ENCODE measurements around the gene CSTA. TPM values are rescaled to one million over a fixed set of nuclear protein-coding genes. Genes with fewer than 3 reads are reported as not detected.

Gene CSTA
- total and polyA plus RNA-seq, 2 of the 13 experiments (the other 11 are each of a cell fraction or from before 2014, with no cell fraction given), result 3.9 to 11.0 TPM

DNA sequence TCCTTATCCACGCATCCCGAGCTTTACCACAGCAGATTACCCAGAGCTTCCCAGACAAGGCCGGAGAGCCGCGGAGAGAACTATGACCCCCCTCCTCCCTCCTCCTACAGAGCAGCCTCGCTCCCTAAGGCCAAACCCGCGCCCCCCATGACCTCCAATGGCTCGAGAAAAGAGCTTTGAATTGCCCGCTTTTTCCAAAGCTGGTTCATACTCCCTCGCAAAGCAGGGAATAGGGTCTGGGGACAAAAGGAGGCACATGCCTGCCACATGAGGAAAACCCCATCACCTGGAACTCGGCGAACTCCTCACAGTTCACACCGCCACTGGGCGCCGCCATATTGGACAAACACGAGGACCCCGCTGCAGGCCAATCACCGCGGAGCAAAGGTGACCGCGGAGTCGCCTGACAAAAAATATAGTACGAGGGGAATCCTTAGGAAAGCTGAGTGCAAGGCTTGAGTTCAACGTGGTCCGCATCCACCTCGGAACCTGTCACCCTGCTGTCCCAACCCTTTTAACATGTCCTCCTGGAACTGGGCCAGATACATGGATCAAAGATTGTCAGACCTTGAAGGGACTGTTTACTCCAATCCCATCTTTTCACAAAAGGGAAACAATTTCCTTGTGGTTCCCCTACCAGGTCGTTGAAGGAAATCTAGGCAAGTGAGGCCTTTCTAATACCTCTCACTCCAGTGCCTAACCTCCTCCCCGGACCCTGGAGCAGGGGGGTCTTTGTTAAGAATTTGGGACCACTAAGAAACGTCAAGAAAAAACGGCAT lies 58.0 kb downstream of the CSTA start, which contains the start of gene MIX23 (continued):
- TF ChIP-seq GABPA (IDR thresholded peaks at IDR 0.05; ENCODE audit: low read depth, low read length) (no peak), GABPA (CRISPR knock-in tag; IDR thresholded peaks at IDR 0.05; ENCODE audit: low read depth) (peak; percentile 18), NFKB2 (CRISPR knock-in tag; IDR thresholded peaks at IDR 0.05; ENCODE audit: borderline replicate concordance) (peak; percentile 83; the same call in 1 of the 2 replicates), ZNF777 (CRISPR knock-in tag; IDR thresholded peaks at IDR 0.05) (no peak), RELA (CRISPR knock-in tag; IDR thresholded peaks at IDR 0.05) (0 out of 2 replicates have a peak, but pooled peaks have one; percentile 41), RXRA (CRISPR knock-in tag; IDR thresholded peaks at IDR 0.05) (peak; percentile 65), ZNF264 (CRISPR knock-in tag; IDR thresholded peaks at IDR 0.05) (no peak), AKAP8 (CRISPR knock-in tag; IDR thresholded peaks at IDR 0.05) (no peak), ZNF747 (CRISPR knock-in tag; IDR thresholded peaks at IDR 0.05; ENCODE audit: borderline replicate concordance) (peak; percentile 15; the same call in 1 of the 2 replicates), THAP11 (CRISPR knock-in tag; IDR thresholded peaks at IDR 0.05) (peak; percentile 68), ZNF891 (CRISPR knock-in tag; IDR thresholded peaks at IDR 0.05) (peak; percentile 87; the same call in 1 of the 2 replicates), JUN (CRISPR knock-in tag; IDR thresholded peaks at IDR 0.05) (no peak), EP300 (IDR thresholded peaks at IDR 0.05; ENCODE audit: low read depth in 2 of 2, low read length in 2 of 2) (peak in 1 of 2 experiments; percentile 27; a peak in 2 of 4 replicates), EP300 (CRISPR knock-in tag; IDR thresholded peaks at IDR 0.05; ENCODE audit: borderline replicate concordance) (no peak), ZNF3 (CRISPR knock-in tag; IDR thresholded peaks at IDR 0.05) (no peak)
- TF ChIP-seq, protein P1, sequence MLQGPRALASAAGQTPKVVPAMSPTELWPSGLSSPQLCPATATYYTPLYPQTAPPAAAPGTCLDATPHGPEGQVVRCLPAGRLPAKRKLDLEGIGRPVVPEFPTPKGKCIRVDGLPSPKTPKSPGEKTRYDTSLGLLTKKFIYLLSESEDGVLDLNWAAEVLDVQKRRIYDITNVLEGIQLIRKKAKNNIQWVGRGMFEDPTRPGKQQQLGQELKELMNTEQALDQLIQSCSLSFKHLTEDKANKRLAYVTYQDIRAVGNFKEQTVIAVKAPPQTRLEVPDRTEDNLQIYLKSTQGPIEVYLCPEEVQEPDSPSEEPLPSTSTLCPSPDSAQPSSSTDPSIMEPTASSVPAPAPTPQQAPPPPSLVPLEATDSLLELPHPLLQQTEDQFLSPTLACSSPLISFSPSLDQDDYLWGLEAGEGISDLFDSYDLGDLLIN (CRISPR knock-in tag; IDR thresholded peaks at IDR 0.05; ENCODE audit: borderline replicate concordance), result peak; percentile 69; the same call in 1 of the 2 replicates
- TF ChIP-seq, protein P2, sequence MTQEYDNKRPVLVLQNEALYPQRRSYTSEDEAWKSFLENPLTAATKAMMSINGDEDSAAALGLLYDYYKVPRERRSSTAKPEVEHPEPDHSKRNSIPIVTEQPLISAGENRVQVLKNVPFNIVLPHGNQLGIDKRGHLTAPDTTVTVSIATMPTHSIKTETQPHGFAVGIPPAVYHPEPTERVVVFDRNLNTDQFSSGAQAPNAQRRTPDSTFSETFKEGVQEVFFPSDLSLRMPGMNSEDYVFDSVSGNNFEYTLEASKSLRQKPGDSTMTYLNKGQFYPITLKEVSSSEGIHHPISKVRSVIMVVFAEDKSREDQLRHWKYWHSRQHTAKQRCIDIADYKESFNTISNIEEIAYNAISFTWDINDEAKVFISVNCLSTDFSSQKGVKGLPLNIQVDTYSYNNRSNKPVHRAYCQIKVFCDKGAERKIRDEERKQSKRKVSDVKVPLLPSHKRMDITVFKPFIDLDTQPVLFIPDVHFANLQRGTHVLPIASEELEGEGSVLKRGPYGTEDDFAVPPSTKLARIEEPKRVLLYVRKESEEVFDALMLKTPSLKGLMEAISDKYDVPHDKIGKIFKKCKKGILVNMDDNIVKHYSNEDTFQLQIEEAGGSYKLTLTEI (CRISPR knock-in tag; conservative IDR thresholded peaks at IDR 0.05), result no peak
- TF ChIP-seq, protein P3, sequence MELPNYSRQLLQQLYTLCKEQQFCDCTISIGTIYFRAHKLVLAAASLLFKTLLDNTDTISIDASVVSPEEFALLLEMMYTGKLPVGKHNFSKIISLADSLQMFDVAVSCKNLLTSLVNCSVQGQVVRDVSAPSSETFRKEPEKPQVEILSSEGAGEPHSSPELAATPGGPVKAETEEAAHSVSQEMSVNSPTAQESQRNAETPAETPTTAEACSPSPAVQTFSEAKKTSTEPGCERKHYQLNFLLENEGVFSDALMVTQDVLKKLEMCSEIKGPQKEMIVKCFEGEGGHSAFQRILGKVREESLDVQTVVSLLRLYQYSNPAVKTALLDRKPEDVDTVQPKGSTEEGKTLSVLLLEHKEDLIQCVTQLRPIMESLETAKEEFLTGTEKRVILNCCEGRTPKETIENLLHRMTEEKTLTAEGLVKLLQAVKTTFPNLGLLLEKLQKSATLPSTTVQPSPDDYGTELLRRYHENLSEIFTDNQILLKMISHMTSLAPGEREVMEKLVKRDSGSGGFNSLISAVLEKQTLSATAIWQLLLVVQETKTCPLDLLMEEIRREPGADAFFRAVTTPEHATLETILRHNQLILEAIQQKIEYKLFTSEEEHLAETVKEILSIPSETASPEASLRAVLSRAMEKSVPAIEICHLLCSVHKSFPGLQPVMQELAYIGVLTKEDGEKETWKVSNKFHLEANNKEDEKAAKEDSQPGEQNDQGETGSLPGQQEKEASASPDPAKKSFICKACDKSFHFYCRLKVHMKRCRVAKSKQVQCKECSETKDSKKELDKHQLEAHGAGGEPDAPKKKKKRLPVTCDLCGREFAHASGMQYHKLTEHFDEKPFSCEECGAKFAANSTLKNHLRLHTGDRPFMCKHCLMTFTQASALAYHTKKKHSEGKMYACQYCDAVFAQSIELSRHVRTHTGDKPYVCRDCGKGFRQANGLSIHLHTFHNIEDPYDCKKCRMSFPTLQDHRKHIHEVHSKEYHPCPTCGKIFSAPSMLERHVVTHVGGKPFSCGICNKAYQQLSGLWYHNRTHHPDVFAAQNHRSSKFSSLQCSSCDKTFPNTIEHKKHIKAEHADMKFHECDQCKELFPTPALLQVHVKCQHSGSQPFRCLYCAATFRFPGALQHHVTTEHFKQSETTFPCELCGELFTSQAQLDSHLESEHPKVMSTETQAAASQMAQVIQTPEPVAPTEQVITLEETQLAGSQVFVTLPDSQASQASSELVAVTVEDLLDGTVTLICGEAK (IDR thresholded peaks at IDR 0.05), result no peak
- TF ChIP-seq, protein P3 (CRISPR knock-in tag; IDR thresholded peaks at IDR 0.05), result peak; percentile 89

Measured in HepG2 (cell line).